HEK293 (cell line): ENCODE results near the gene AQP6.

ENCODE experiments used
- CTCF ChIP-seq: fragments of 450-650 bp; formaldehyde crosslinking; IDR thresholded peaks from 2 replicates; pipeline ENCODE4 v1.5.1; 2016; ENCODE audit warnings: missing biosample characterization, missing genetic modification characterization
- YY1 ChIP-seq: fragments of 450-650 bp; formaldehyde crosslinking; IDR thresholded peaks from 2 replicates; pipeline ENCODE4 v1.5.1; 2018; ENCODE audit warnings: missing biosample characterization, missing genetic modification characterization
- ZNF274 ChIP-seq, 2 experiments: fragments of 200-500 bp in 1 of 2; fragments of 450-650 bp in 1 of 2; sonication (Bioruptor generic) in 1 of 2; formaldehyde crosslinking in 1 of 2; IDR thresholded peaks; 2 replicates each; pipeline versions ENCODE4 v1.5.1 to v1.6.1; 2014 to 2016; ENCODE audit warnings: borderline replicate concordance in 1 of 2, inconsistent platforms in 1 of 2, low read length in 1 of 2, missing biosample characterization in 1 of 2, missing genetic modification characterization in 1 of 2
- ZNF610 ChIP-seq: fragments of 450-650 bp; formaldehyde crosslinking; IDR thresholded peaks from 2 replicates; pipeline ENCODE4 v1.5.1; 2016; ENCODE audit warnings: missing biosample characterization, missing genetic modification characterization, borderline replicate concordance

- no peak for TF ChIP-seq CTCF
- no peak for TF ChIP-seq ZNF274 (IDR thresholded peaks at IDR 0.05; ENCODE audit: low read length)
- no peak for TF ChIP-seq ZNF274 (tag by site-specific recombination; IDR thresholded peaks at IDR 0.05; ENCODE audit: borderline replicate concordance)
- no peak for TF ChIP-seq ZNF610 (tag by site-specific recombination)
- TF ChIP-seq YY1 = no peak
Observed at GRCh38 chr12:49979016-49979586, 6.4 kb downstream of the AQP6 start.
